ENCODE data around the gene ZNF235. TPM values are rescaled to one million over a fixed set of nuclear protein-coding genes. Genes with fewer than 3 reads are reported as not detected.

ZNF235 gene
- total and polyA plus RNA-seq, 4 donors: 0.96 to 5.3 (median 2.1) TPM

DNA sequence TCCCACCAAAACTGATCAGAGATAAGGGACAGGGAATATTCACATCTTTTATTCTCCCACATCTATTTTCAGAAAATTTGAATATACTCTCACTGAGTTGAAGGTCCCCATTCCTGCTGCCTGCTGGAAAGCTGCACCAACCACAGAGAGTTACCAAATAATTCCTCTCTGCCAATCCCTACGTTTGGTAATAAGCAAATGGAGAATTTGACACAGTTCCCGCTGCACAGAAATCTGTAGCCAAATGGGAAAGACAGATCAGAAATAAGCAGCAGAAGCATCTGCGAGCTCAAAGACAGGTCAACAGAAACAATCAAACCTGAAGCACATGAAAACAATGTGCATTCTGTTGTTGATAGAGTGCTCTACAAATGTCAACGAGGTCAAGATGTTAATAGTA lies 41.7 kb upstream of the ZNF235 start:
- no peak for DNase-seq (ENCODE audit: low spot score)

More for the DNA sequence above, 41.7 kb upstream of the ZNF235 start:
- WGBS: 92% methylated on average over 4 of the region's 4 CpGs
- Histone ChIP-seq H3K36me3 (ENCODE audit: control insufficient read depth in 4 of 4, insufficient read depth in 3 of 4, low read depth in 1 of 4, low read length in 3 of 4) (peaks cover 0 to 16% (median 9%) of the 10 kb centered on the region in 4 donors), H3K9ac (ENCODE audit: low read depth in 1 of 2, low read length in 2 of 2) (no peak overlapping the region), H3K27me3 (ENCODE audit: control insufficient read depth in 4 of 4, insufficient read depth in 4 of 4, low read length in 3 of 4) (no peaks in the 10 kb centered on the region), H3K27ac (ENCODE audit: low read depth in 1 of 2, low read length in 2 of 2) (no peak overlapping the region), H3K9me3 (ENCODE audit: control insufficient read depth in 4 of 4, low read length in 3 of 4) (peaks cover 9 to 60% (median 30%) of the 10 kb centered on the region in 4 donors), H3K4me1 (ENCODE audit: control insufficient read depth in 4 of 4, insufficient read depth in 4 of 4, low read length in 3 of 4) (no peaks in the 10 kb centered on the region), H3K4me3 (ENCODE audit: low read depth in 1 of 3, low read length in 3 of 3) (no peak overlapping the region)
- TF ChIP-seq GABPA (IDR thresholded peaks at IDR 0.05 in 1 of 2, conservative IDR thresholded peaks at IDR 0.05 in 1 of 2) (no peak), EGR1 (IDR thresholded peaks at IDR 0.05; ENCODE audit: low read depth in 2 of 2) (no peak), RXRA (IDR thresholded peaks at IDR 0.05) (no peak), HNF4G (IDR thresholded peaks at IDR 0.05) (no peak), RAD21 (IDR thresholded peaks at IDR 0.05) (no peak), CTCF (IDR thresholded peaks at IDR 0.05; ENCODE audit: low read depth, low read length, missing input control) (no peak), ATF3 (IDR thresholded peaks at IDR 0.05) (no peak), HNF4A (conservative IDR thresholded peaks at IDR 0.05) (no peak), TAF1 (conservative IDR thresholded peaks at IDR 0.05) (no peak), NR2F2 (IDR thresholded peaks at IDR 0.05) (no peak), FOXA2 (IDR thresholded peaks at IDR 0.05) (no peak), JUND (IDR thresholded peaks at IDR 0.05) (no peak), FOXA1 (IDR thresholded peaks at IDR 0.05) (no peak), ZBTB33 (IDR thresholded peaks at IDR 0.05) (no peak), YY1 (IDR thresholded peaks at IDR 0.05) (no peak), SP1 (IDR thresholded peaks at IDR 0.05) (no peak)
- TF ChIP-seq, protein P1, sequence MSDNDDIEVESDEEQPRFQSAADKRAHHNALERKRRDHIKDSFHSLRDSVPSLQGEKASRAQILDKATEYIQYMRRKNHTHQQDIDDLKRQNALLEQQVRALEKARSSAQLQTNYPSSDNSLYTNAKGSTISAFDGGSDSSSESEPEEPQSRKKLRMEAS (IDR thresholded peaks at IDR 0.05): no peak
- TF ChIP-seq, protein P2, sequence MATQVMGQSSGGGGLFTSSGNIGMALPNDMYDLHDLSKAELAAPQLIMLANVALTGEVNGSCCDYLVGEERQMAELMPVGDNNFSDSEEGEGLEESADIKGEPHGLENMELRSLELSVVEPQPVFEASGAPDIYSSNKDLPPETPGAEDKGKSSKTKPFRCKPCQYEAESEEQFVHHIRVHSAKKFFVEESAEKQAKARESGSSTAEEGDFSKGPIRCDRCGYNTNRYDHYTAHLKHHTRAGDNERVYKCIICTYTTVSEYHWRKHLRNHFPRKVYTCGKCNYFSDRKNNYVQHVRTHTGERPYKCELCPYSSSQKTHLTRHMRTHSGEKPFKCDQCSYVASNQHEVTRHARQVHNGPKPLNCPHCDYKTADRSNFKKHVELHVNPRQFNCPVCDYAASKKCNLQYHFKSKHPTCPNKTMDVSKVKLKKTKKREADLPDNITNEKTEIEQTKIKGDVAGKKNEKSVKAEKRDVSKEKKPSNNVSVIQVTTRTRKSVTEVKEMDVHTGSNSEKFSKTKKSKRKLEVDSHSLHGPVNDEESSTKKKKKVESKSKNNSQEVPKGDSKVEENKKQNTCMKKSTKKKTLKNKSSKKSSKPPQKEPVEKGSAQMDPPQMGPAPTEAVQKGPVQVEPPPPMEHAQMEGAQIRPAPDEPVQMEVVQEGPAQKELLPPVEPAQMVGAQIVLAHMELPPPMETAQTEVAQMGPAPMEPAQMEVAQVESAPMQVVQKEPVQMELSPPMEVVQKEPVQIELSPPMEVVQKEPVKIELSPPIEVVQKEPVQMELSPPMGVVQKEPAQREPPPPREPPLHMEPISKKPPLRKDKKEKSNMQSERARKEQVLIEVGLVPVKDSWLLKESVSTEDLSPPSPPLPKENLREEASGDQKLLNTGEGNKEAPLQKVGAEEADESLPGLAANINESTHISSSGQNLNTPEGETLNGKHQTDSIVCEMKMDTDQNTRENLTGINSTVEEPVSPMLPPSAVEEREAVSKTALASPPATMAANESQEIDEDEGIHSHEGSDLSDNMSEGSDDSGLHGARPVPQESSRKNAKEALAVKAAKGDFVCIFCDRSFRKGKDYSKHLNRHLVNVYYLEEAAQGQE (IDR thresholded peaks at IDR 0.05): no peak
